ENCODE results near the gene CCL1. TPM values are rescaled to one million over a fixed set of nuclear protein-coding genes. Genes with fewer than 3 reads are reported as not detected.

CCL1 gene
- total and polyA plus RNA-seq, 2 donors (not counting 1 experiment from before 2014, with no cell fraction given): not detected

DNA sequence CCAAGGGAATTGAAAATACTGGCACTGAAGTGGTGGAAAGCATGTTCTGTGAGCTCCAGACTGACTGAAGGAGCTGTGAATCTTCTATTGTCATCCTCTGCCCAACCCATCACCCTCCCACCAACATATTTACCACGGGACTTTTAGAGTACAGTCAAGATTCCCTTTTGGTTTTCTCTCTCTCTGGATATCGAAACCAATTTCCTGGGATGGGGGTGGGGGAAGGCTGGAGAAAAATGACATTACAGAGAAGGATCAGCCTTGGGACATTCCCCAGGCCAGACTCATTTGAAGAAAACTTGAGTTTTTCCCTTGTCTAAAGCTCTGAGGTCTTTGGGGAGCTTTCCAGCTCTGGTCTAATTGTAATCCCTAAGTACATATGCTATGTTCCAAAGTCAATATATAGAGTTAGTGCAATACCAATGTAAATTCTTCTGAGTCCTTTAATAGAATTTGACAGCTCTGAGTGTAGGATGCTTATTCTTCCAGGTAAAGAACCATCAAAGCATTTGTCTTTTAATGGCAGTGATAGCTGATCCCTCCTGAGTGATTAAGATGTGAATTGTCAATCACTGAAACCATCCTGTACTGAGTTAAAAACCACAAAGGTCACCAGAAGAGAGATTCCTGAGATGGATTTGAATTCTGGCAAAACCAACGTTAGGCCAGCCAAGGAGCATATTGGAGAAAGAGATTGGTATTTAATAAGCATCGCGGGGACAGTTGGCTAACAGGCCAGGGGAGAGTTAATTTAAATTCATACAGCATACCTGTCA is 48.8 kb upstream of the CCL1 start:
- POLR2A ChIA-PET: no interaction called here
- ATAC-seq (ENCODE audit: low read depth): no peak

DNA sequence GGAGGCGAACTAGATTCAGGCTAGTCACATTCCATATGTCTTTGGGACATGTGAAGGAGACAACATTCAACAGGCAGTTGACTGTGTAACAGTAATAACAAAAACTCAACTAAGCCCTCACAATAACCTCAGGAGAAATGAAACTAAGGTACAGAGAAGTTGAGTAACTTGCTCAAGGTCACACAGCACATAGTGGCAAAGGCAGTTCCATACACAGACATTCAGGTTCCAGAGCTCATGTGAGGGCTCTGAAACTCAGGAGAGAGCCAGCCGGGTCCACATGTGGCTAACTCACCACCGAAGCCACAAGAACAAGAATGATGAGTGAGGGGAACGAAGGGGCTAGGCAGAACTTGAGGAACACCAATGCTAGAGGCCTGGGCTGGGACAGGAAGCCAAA is 46.3 kb upstream of the CCL1 start:
- Histone ChIP-seq H3K4me1 (ENCODE audit: control insufficient read depth in 2 of 2, insufficient read depth in 2 of 2, low read length in 2 of 2) (no peaks in the 10 kb centered on the region), H3K27me3 (replicated peaks in 1 of 4; ENCODE audit: control extremely low read depth in 1 of 4, control insufficient read depth in 3 of 4, insufficient read depth in 4 of 4, low read length in 3 of 4) (peaks cover 0 to 18% (median 2%) of the 10 kb centered on the region in 4 experiments), H3K4me2 (replicated peaks; ENCODE audit: low read depth, low read length, poor library complexity, severe bottlenecking) (no peak overlapping the region), H3K36me3 (replicated peaks in 1 of 2; ENCODE audit: control extremely low read depth in 1 of 2, control insufficient read depth in 1 of 2, extremely low read depth in 1 of 2, insufficient read depth in 2 of 2, low read length in 1 of 2) (no peaks in the 10 kb centered on the region), H3K9ac (ENCODE audit: low read length) (no peak overlapping the region), H3K4me3 (ENCODE audit: control extremely low read depth in 1 of 5, extremely low read depth in 1 of 5, insufficient read depth in 1 of 5, low read depth in 2 of 5, low read length in 4 of 5) (no peak overlapping the region), H3K27ac (ENCODE audit: low read length in 2 of 2) (no peak overlapping the region), H3K79me2 (ENCODE audit: control insufficient read depth, insufficient read depth, low read length) (no peaks in the 10 kb centered on the region), H4K20me1 (ENCODE audit: control insufficient read depth, insufficient read depth, low read length, poor library complexity, severe bottlenecking) (no peaks in the 10 kb centered on the region), H2AFZ (ENCODE audit: insufficient read depth, low read depth, low read length, poor library complexity, severe bottlenecking) (no peak overlapping the region), H3K9me3 (ENCODE audit: control extremely low read depth in 1 of 3, control insufficient read depth in 2 of 3, insufficient read depth in 1 of 3, low read length in 2 of 3) (no peaks in the 10 kb centered on the region)
- POLR2A ChIA-PET: no interaction called here
- TF ChIP-seq, protein P1, sequence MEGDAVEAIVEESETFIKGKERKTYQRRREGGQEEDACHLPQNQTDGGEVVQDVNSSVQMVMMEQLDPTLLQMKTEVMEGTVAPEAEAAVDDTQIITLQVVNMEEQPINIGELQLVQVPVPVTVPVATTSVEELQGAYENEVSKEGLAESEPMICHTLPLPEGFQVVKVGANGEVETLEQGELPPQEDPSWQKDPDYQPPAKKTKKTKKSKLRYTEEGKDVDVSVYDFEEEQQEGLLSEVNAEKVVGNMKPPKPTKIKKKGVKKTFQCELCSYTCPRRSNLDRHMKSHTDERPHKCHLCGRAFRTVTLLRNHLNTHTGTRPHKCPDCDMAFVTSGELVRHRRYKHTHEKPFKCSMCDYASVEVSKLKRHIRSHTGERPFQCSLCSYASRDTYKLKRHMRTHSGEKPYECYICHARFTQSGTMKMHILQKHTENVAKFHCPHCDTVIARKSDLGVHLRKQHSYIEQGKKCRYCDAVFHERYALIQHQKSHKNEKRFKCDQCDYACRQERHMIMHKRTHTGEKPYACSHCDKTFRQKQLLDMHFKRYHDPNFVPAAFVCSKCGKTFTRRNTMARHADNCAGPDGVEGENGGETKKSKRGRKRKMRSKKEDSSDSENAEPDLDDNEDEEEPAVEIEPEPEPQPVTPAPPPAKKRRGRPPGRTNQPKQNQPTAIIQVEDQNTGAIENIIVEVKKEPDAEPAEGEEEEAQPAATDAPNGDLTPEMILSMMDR (IDR thresholded peaks at IDR 0.05): no peak
- no peak for TF ChIP-seq EZH2 (IDR thresholded peaks at IDR 0.05; ENCODE audit: borderline replicate concordance, insufficient read depth, low read depth, low read length, poor library complexity, severe bottlenecking)
- intact Hi-C loops (cut with micrococcal nuclease): no loop called here
- Mint-ChIP-seq H3K4me1 (no peaks in the 10 kb centered on the region), H3K27ac (no peak overlapping the region), H3K9me3 (ENCODE audit: insufficient read depth) (no peaks in the 10 kb centered on the region), H3K27me3 (peaks cover 42% of the 10 kb centered on the region), H3K4me3 (no peak overlapping the region)
- CTCF ChIA-PET: no interaction called here
- 87% methylated on average over 3 of the region's 4 CpGs for WGBS (ENCODE audit: insufficient coverage)
- DNase-seq (no peak), ATAC-seq (ENCODE audit: low read depth) (no peak)

More for the DNA sequence above, 48.8 kb upstream of the CCL1 start:
- Histone ChIP-seq H3K9ac (ENCODE audit: low read length) (no peak overlapping the region), H3K27ac (ENCODE audit: low read length in 2 of 2) (no peak overlapping the region), H3K27me3 (replicated peaks in 1 of 4; ENCODE audit: control extremely low read depth in 1 of 4, control insufficient read depth in 3 of 4, insufficient read depth in 4 of 4, low read length in 3 of 4) (peaks cover 0 to 21% (median 2%) of the 10 kb centered on the region in 4 experiments), H3K79me2 (ENCODE audit: control insufficient read depth, insufficient read depth, low read length) (no peaks in the 10 kb centered on the region), H3K4me3 (ENCODE audit: control extremely low read depth in 1 of 5, extremely low read depth in 1 of 5, insufficient read depth in 1 of 5, low read depth in 2 of 5, low read length in 4 of 5) (no peak overlapping the region), H3K4me2 (replicated peaks; ENCODE audit: low read depth, low read length, poor library complexity, severe bottlenecking) (no peak overlapping the region), H3K9me3 (ENCODE audit: control extremely low read depth in 1 of 3, control insufficient read depth in 2 of 3, insufficient read depth in 1 of 3, low read length in 2 of 3) (no peaks in the 10 kb centered on the region), H2AFZ (ENCODE audit: insufficient read depth, low read depth, low read length, poor library complexity, severe bottlenecking) (no peak overlapping the region), H3K36me3 (replicated peaks in 1 of 2; ENCODE audit: control extremely low read depth in 1 of 2, control insufficient read depth in 1 of 2, extremely low read depth in 1 of 2, insufficient read depth in 2 of 2, low read length in 1 of 2) (no peaks in the 10 kb centered on the region), H3K4me1 (ENCODE audit: control insufficient read depth in 2 of 2, insufficient read depth in 2 of 2, low read length in 2 of 2) (no peaks in the 10 kb centered on the region), H4K20me1 (ENCODE audit: control insufficient read depth, insufficient read depth, low read length, poor library complexity, severe bottlenecking) (no peaks in the 10 kb centered on the region)
- WGBS (ENCODE audit: insufficient coverage): no CpG with 5 or more reads among the region's 5 CpGs
- H3K4me1 Mint-ChIP-seq: no peaks in the 10 kb centered on the region
- intact Hi-C loops (cut with micrococcal nuclease): no loop called here
- CTCF ChIA-PET: interaction anchor here (0.8 to 2.4 kb wide), 5 partner anchors 8 to 50 kb away, joined by 3 to 17 read pairs (median 3); no protein-coding TSS in a partner anchor
- no peak for DNase-seq
- TF ChIP-seq, protein P1 (IDR thresholded peaks at IDR 0.05): no peak
- TF ChIP-seq EZH2 (IDR thresholded peaks at IDR 0.05; ENCODE audit: borderline replicate concordance, insufficient read depth, low read depth, low read length, poor library complexity, severe bottlenecking): no peak
- no peaks in the 10 kb centered on the region for H3K9me3 Mint-ChIP-seq (ENCODE audit: insufficient read depth)
- H3K27me3 Mint-ChIP-seq: peaks cover 56% of the 10 kb centered on the region
- H3K4me3 Mint-ChIP-seq: no peak overlapping the region
- H3K27ac Mint-ChIP-seq: no peak overlapping the region

Measured in B cell (primary cell).